Measurements from ENCODE around the gene ABCC1.

Gene ABCC1

GRCh38 chr16:16084874-16085273, 135.5 kb downstream of the ABCC1 start:
- H3K27ac ChIP-seq: no peak overlapping the region
- DNase-seq (ENCODE audit: low spot score): no peak
- POLR2A ChIA-PET (ENCODE audit: low non-redundant PET): no interaction called here
- TF ChIP-seq CTCF (conservative IDR thresholded peaks at IDR 0.05; ENCODE audit: low read depth): no peak
- CTCF ChIA-PET: interaction anchor here (0.6 kb wide), 1 partner anchor 28 kb away, joined by 3 read pairs; no protein-coding TSS in a partner anchor

GRCh38 chr16:16086653-16087446, 137.4 kb downstream of the ABCC1 start:
- DNase-seq (ENCODE audit: low spot score): no peak
- POLR2A ChIA-PET (ENCODE audit: low non-redundant PET): no interaction called here
- no peak for TF ChIP-seq CTCF (conservative IDR thresholded peaks at IDR 0.05; ENCODE audit: low read depth)
- CTCF ChIA-PET: no interaction called here
- no peak overlapping the region for H3K27ac ChIP-seq

GRCh38 chr16:16090238-16090637, 140.8 kb downstream of the ABCC1 start:
- ChIA-PET POLR2A (ENCODE audit: low non-redundant PET) (no interaction called here), CTCF (no interaction called here)
- DNase-seq (ENCODE audit: low spot score): no peak
- no peak for TF ChIP-seq CTCF (conservative IDR thresholded peaks at IDR 0.05; ENCODE audit: low read depth)
- no peak overlapping the region for H3K27ac ChIP-seq

GRCh38 chr16:16092925-16093627, 143.7 kb downstream of the ABCC1 start:
- peak overlapping the region; percentile 20; the same call in 1 of the 2 replicates for H3K27ac ChIP-seq
- CTCF ChIA-PET: no interaction called here
- no peak for DNase-seq (ENCODE audit: low spot score)

GRCh38 chr16:16093628-16094332, 144.4 kb downstream of the ABCC1 start:
- POLR2A ChIA-PET (ENCODE audit: low non-redundant PET): no interaction called here
- CTCF ChIA-PET: interaction anchor here (0.6 kb wide), 1 partner anchor 23 kb away, joined by 3 read pairs; no protein-coding TSS in a partner anchor
- no peak for TF ChIP-seq CTCF (conservative IDR thresholded peaks at IDR 0.05; ENCODE audit: low read depth)

More at GRCh38 chr16:16092925-16093627, 143.7 kb downstream of the ABCC1 start:
- POLR2A ChIA-PET (ENCODE audit: low non-redundant PET): no interaction called here
- TF ChIP-seq CTCF (conservative IDR thresholded peaks at IDR 0.05; ENCODE audit: low read depth): no peak

GRCh38 chr16:16095646-16096045, 146.2 kb downstream of the ABCC1 start:
- TF ChIP-seq CTCF (conservative IDR thresholded peaks at IDR 0.05; ENCODE audit: low read depth): no peak
- no peak overlapping the region for H3K27ac ChIP-seq
- ChIA-PET CTCF (no interaction called here), POLR2A (ENCODE audit: low non-redundant PET) (no interaction called here)
- DNase-seq (ENCODE audit: low spot score): no peak

More at GRCh38 chr16:16093628-16094332, 144.4 kb downstream of the ABCC1 start:
- peak overlapping the region; percentile 20; the same call in 1 of the 2 replicates for H3K27ac ChIP-seq
- DNase-seq (ENCODE audit: low spot score): no peak
